Activated T-helper 17 cell treated with anti-CD3 and anti-CD28 coated beads, Interleukin-2, amount 50 U/mL, for 72 hours (primary cell): ENCODE measurements around the gene BCL7A. TPM values are rescaled to one million over a fixed set of nuclear protein-coding genes. Genes with fewer than 3 reads are reported as not detected.
"Not testable (repeated sequence)": the region's sequence is repeated elsewhere in the genome, so short reads cannot be mapped to it uniquely, and the experiment has no call there.

Source experiments
- ATAC-seq: fragments of 150-1000 bp; cut with Tn5 transposase; replicated peaks from 2 replicates; pipeline ENCODE4 v1.10.0; 2021; ENCODE audit warnings: mild to moderate bottlenecking, moderate library complexity
- H3K27ac Mint-ChIP-seq: one replicate; pipeline ENCODE4 v1.8.0; 2022; ENCODE audit warnings: mixed read lengths
- H3K27me3 Mint-ChIP-seq: one replicate; pipeline ENCODE4 v1.8.0; 2022; ENCODE audit warnings: mixed read lengths
- H3K36me3 Mint-ChIP-seq: one replicate; pipeline ENCODE4 v1.8.0; 2022; ENCODE audit warnings: low read depth, mild to moderate bottlenecking, mixed read lengths
- H3K4me1 Mint-ChIP-seq: one replicate; pipeline ENCODE4 v1.8.0; 2022; ENCODE audit warnings: mixed read lengths
- H3K4me3 Mint-ChIP-seq: one replicate; pipeline ENCODE4 v1.8.0; 2022; ENCODE audit warnings: mild to moderate bottlenecking, mixed read lengths
- H3K9me3 Mint-ChIP-seq: one replicate; pipeline ENCODE4 v1.8.0; 2022; ENCODE audit warnings: mixed read lengths
- total RNA-seq, 2 donors: library from RNA; stranded (reverse); gene quantifications; one replicate each; pipeline ENCODE4 v1.2.3, GENCODE V29; 2022

BCL7A gene
- total RNA-seq, 2 donors from 2014 or later: 0.82 to 1.1 TPM

GRCh38 chr12:122049827-122050226 lies 28.1 kb downstream of the BCL7A start:
- Mint-ChIP-seq H3K36me3 (no peaks in the 10 kb centered on the region), H3K27me3 (no peaks in the 10 kb centered on the region), H3K9me3 (no peaks in the 10 kb centered on the region), H3K4me3 (no peak overlapping the region), H3K4me1 (no peaks in the 10 kb centered on the region), H3K27ac (no peak overlapping the region)
- ATAC-seq: no peak

- Mint-ChIP-seq H3K9me3 (no peaks in the 10 kb centered on the region), H3K36me3 (no peaks in the 10 kb centered on the region), H3K4me1 (no peaks in the 10 kb centered on the region), H3K4me3 (no peak overlapping the region), H3K27ac (no peak overlapping the region), H3K27me3 (no peaks in the 10 kb centered on the region)
- ATAC-seq: no peak
These were observed 29.0 kb downstream of the BCL7A start for GRCh38 chr12:122050706-122051105.

- H3K27ac Mint-ChIP-seq: no peak overlapping the region
- no peaks in the 10 kb centered on the region for H3K27me3 Mint-ChIP-seq
- no peak overlapping the region for H3K4me3 Mint-ChIP-seq
- no peak for ATAC-seq
- no peaks in the 10 kb centered on the region for H3K36me3 Mint-ChIP-seq
- no peaks in the 10 kb centered on the region for H3K4me1 Mint-ChIP-seq
- H3K9me3 Mint-ChIP-seq: no peaks in the 10 kb centered on the region
These were observed 29.7 kb downstream of the BCL7A start for GRCh38 chr12:122051231-122051876.

- H3K27ac Mint-ChIP-seq: no peak overlapping the region
- ATAC-seq: no peak
- no peaks in the 10 kb centered on the region for H3K9me3 Mint-ChIP-seq
- H3K4me3 Mint-ChIP-seq: no peak overlapping the region
- no peaks in the 10 kb centered on the region for H3K27me3 Mint-ChIP-seq
- peaks cover 4% of the 10 kb centered on the region for H3K4me1 Mint-ChIP-seq
- no peaks in the 10 kb centered on the region for H3K36me3 Mint-ChIP-seq
These were observed 30.6 kb downstream of the BCL7A start for GRCh38 chr12:122052285-122052684.

GRCh38 chr12:122054842-122055520 lies 33.3 kb downstream of the BCL7A start:
- H3K4me1 Mint-ChIP-seq: peaks cover 5% of the 10 kb centered on the region
- no peaks in the 10 kb centered on the region for H3K9me3 Mint-ChIP-seq
- no peak overlapping the region for H3K4me3 Mint-ChIP-seq
- H3K27me3 Mint-ChIP-seq: no peaks in the 10 kb centered on the region
- no peak for ATAC-seq
- H3K36me3 Mint-ChIP-seq: no peaks in the 10 kb centered on the region
- no peak overlapping the region for H3K27ac Mint-ChIP-seq

DNA sequence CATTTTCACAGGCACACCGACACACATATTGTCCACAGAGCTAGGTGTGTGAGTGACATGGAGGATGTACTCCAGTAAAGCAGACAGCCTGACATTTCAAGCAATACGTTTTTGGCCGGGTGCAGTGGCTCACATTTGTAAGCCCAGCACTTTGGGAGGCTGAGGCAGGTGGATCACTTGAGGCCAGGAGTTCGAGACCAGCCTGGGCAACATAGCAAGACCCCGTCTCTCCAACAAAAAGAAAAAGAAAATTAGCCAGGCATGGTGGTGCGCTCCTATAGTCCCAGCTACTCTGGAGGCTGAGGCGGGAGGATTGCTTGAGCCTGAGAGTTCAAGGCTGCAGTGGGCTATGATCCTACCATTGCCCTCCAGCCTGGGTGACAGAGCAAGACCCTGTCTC lies 34.7 kb downstream of the BCL7A start:
- ATAC-seq, H3K4me3 Mint-ChIP-seq, H3K9me3 Mint-ChIP-seq, H3K36me3 Mint-ChIP-seq, H3K27me3 Mint-ChIP-seq, H3K4me1 Mint-ChIP-seq, H3K27ac Mint-ChIP-seq: not testable (repeated sequence)

GRCh38 chr12:122057007-122057735 lies 35.5 kb downstream of the BCL7A start:
- H3K4me3 Mint-ChIP-seq: no peak overlapping the region
- H3K36me3 Mint-ChIP-seq: no peaks in the 10 kb centered on the region
- H3K27ac Mint-ChIP-seq: no peak overlapping the region
- H3K27me3 Mint-ChIP-seq: no peaks in the 10 kb centered on the region
- ATAC-seq: no peak
- H3K4me1 Mint-ChIP-seq: peaks cover 5% of the 10 kb centered on the region
- H3K9me3 Mint-ChIP-seq: no peaks in the 10 kb centered on the region

DNA sequence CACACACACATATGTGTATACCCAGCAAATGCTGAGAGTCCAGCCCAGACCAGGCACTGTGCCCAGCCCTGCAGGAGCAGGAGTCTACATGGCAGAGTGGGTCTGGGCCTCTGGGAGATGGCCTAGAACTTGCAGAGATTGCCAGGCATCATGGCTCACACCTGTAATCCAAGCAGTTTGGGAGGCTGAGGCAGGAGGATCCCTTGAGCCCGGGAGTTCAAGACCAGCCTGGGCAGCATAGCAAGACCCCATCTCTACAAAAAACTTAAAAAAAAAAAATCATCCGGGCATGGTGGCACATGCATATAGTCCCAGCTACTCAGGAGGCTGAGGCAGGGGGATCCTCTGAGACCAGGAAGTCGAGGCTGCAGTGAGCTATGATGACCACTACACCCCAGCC lies 36.1 kb downstream of the BCL7A start:
- H3K4me3 Mint-ChIP-seq: no peak overlapping the region
- peaks cover 5% of the 10 kb centered on the region for H3K4me1 Mint-ChIP-seq
- no peaks in the 10 kb centered on the region for H3K27me3 Mint-ChIP-seq
- no peak overlapping the region for H3K27ac Mint-ChIP-seq
- H3K9me3 Mint-ChIP-seq: no peaks in the 10 kb centered on the region
- no peaks in the 10 kb centered on the region for H3K36me3 Mint-ChIP-seq
- ATAC-seq: no peak

DNA sequence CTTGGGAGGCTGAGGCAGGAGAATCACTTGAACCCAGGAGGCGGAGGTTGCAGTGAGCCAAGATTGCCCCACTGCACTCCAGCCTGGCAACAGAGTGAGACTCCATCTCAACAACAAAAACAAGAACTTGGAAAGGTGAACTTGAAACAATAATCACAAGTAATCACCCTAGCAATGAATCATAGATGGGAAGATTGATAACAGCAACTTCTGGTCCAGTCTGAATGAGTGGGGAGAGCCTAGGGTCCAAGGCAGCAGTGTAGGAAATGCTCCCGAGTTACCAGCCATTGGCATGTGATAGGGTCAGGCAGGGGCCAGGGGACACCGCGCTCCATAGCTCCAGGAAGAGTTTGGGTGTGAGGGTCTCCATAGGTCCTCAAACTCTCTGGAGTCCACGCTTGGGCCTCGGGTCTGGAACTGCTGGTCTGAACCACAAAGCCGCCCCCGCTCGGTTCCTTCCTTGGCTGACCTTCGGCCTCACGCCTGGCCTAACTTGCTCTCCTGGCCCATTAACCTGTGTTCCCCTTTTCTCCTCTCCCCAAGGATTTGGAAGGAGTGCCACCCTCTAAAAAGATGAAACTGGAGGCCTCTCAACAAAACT lies 37.0 kb downstream of the BCL7A start:
- Mint-ChIP-seq H3K36me3 (no peaks in the 10 kb centered on the region), H3K4me1 (peaks cover 5% of the 10 kb centered on the region), H3K4me3 (no peak overlapping the region), H3K27me3 (no peaks in the 10 kb centered on the region), H3K9me3 (no peaks in the 10 kb centered on the region), H3K27ac (no peak overlapping the region)
- no peak for ATAC-seq

DNA sequence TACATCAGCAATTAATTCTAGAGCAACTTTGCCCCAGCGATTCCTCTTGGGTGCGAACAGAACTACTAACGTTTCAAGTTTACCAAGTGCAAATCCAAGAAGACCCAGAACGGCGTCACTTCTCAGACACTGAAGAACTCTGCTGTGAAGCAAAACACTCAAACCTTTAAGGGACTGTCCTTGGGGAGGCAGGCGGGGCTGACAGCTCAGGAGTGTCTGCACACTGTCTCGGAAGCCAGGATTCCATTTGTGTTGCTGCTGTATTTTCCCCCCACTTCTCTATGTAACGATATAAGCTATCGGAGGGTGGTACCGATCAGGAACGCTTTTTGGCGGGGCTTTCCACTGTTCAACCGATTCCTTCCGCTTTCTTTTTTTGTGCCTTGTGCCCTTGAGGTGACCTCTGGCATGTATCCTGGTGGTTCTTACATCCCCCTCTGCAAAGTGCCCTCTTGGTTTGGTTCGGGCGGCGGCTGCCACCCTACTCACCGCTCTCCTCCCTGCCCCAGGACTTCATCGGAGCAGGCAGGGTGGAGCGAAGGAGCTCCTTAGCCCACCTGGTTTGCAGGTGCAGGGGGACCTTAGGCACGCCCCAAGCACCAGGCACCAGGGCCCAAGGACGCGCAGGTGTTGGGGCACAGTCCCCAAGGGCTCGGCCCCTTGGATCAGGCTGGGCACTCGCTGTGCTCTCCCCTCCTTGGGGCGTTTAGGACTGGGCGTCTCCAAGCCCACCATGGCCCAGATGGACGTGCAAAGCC lies 37.7 kb downstream of the BCL7A start:
- H3K4me1 Mint-ChIP-seq: peaks cover 5% of the 10 kb centered on the region
- no peak overlapping the region for H3K27ac Mint-ChIP-seq
- no peaks in the 10 kb centered on the region for H3K36me3 Mint-ChIP-seq
- no peak for ATAC-seq
- H3K9me3 Mint-ChIP-seq: no peaks in the 10 kb centered on the region
- no peak overlapping the region for H3K4me3 Mint-ChIP-seq
- no peaks in the 10 kb centered on the region for H3K27me3 Mint-ChIP-seq

DNA sequence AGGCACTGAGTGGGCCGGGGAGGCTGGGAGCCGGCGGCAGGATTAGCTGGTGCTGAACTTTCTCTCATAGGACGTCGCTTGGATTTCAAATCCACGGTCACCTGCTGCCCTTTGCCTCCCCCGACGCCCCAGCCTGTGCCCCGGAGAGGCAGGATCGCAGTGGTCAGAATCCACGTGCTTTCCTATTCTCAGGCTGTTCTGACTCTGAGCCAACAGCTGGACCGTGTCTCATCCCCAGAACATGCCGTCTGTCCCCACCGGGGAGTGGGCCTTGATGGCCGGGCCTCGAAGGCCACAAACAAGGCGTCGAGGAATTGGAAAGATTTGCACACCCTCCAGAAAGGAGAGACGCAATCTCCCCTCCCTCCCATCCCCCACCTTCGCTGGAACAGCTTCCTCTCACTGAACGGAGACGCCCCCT lies 38.4 kb downstream of the BCL7A start:
- H3K4me1 Mint-ChIP-seq: peaks cover 5% of the 10 kb centered on the region
- no peak for ATAC-seq
- H3K36me3 Mint-ChIP-seq: no peaks in the 10 kb centered on the region
- H3K27me3 Mint-ChIP-seq: no peaks in the 10 kb centered on the region
- no peak overlapping the region for H3K4me3 Mint-ChIP-seq
- H3K9me3 Mint-ChIP-seq: no peaks in the 10 kb centered on the region
- H3K27ac Mint-ChIP-seq: no peak overlapping the region

DNA sequence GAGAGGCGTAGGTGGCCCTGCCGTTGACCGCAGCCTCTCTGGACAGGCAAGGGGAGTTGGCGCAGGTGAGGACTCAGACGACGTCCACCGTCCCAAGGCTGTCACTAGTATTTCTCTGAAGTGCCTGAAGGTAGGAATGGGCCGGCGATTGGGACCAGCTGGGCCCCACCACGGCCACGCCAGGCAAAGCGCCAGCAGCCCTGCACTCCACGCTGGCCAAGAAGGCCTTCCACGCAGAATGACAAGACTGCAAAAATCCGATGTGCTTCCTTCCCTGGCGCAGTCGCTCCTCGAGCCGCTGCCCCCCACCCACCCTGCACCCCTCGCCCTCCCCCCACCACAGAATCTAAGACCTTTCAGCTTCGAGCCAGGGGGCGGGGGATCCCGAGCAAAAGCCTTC lies 39.6 kb downstream of the BCL7A start:
- Mint-ChIP-seq H3K36me3 (no peaks in the 10 kb centered on the region), H3K4me3 (no peak overlapping the region), H3K9me3 (no peaks in the 10 kb centered on the region), H3K27ac (no peak overlapping the region), H3K27me3 (no peaks in the 10 kb centered on the region), H3K4me1 (peaks cover 5% of the 10 kb centered on the region)
- no peak for ATAC-seq

DNA sequence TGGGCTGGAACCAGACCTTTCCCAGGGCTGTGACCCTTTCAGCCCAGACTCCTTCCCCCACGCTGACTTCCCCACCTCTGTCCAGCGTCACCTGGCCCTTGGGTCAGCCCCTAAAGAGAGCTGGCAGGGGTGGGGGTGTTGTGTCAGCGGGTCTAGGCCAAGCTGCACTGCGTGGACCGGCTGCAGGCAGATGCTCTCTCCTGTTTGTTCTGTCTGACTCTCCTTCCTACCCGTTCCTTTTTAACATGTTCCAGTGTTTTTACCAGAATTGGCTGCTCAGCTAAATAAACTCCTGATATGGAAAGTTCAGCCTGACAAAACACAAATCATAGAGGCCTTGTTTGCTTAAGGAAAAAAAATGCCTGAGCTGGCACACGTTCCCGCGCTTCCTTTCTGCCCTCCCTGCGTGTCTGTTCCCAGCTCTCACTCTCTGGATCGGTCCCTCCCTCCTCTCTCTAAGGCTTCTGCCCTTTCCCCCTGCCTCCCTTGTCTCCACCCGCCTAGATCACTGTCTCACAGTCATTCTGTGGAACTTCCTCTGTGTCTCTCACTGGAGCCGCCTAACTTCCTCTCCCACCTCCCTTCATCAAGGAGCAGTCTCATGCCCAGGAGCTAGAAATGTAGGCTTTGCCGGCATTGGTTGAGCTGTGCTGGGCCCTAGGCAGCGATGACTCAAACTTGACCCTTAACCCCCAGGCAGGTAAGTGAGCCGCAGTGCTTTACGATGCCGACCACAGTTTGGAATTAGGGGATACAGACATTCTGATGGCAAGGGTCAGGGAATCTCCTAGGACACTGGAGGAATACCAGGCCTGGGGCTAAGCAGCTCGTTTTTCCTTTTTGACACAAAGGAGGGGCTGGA lies 41.4 kb downstream of the BCL7A start:
- ATAC-seq: no peak
- H3K27ac Mint-ChIP-seq: no peak overlapping the region
- no peaks in the 10 kb centered on the region for H3K27me3 Mint-ChIP-seq
- no peaks in the 10 kb centered on the region for H3K9me3 Mint-ChIP-seq
- H3K4me3 Mint-ChIP-seq: no peak overlapping the region
- no peaks in the 10 kb centered on the region for H3K36me3 Mint-ChIP-seq
- H3K4me1 Mint-ChIP-seq: no peaks in the 10 kb centered on the region

- Mint-ChIP-seq H3K27ac (no peak overlapping the region), H3K36me3 (no peaks in the 10 kb centered on the region), H3K4me3 (no peak overlapping the region), H3K27me3 (no peaks in the 10 kb centered on the region), H3K4me1 (no peaks in the 10 kb centered on the region), H3K9me3 (no peaks in the 10 kb centered on the region)
- no peak for ATAC-seq
These were observed 42.0 kb downstream of the BCL7A start for GRCh38 chr12:122063694-122064024.
